Measurements from ENCODE around the gene CDK5RAP2. TPM values are rescaled to one million over a fixed set of nuclear protein-coding genes. Genes with fewer than 3 reads are reported as not detected.
A peak's percentile ranks its signal among the peaks of the same experiment; 100 is the strongest.

Gene CDK5RAP2
- polyA plus RNA-seq, 4 donors = 15.7 to 49.3 (median 18.9) TPM

DNA sequence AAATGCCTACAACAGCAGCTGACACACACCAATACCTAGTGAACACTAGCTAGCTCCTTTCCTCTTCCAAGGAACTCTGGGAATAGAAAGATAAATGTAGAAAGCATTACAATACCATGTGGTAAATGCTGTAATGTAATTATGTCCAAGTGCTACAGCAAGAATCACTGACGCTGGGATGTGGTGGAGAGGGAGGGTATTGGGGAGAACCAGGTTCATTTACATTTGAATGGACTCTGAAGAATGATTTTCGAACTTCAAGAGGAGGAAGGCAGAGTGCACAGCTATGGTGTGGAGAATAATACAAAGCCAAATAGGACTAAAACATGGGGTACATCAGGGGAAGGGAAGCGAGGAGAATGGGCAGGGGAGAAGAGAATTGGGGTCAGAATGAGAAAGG lies 158.0 kb downstream of the CDK5RAP2 start:
- Histone ChIP-seq H3K36me3 (ENCODE audit: control insufficient read depth in 3 of 3, insufficient read depth in 2 of 3, low read depth in 1 of 3, low read length in 3 of 3) (peaks cover 3 to 28% (median 15%) of the 10 kb centered on the region in 3 donors), H3K27ac (ENCODE audit: low read depth in 1 of 3, low read length in 2 of 3) (no peak overlapping the region), H3K4me3 (ENCODE audit: low read depth in 1 of 3, low read length in 3 of 3) (no peak overlapping the region), H3K4me1 (ENCODE audit: control insufficient read depth in 3 of 3, insufficient read depth in 2 of 3, low read depth in 1 of 3, low read length in 2 of 3) (no peaks in the 10 kb centered on the region), H3K27me3 (ENCODE audit: control insufficient read depth in 3 of 3, insufficient read depth in 3 of 3, low read length in 3 of 3) (no peaks in the 10 kb centered on the region), H3K9me3 (ENCODE audit: control insufficient read depth in 2 of 2, insufficient read depth in 1 of 2, low read depth in 1 of 2, low read length in 1 of 2) (no peaks in the 10 kb centered on the region)
- 95 to 99% (median 98%) methylated on average over 3 of the region's 3 CpGs for WGBS, 3 donors
- DNase-seq (no peak), FAIRE-seq (no peak)

DNA sequence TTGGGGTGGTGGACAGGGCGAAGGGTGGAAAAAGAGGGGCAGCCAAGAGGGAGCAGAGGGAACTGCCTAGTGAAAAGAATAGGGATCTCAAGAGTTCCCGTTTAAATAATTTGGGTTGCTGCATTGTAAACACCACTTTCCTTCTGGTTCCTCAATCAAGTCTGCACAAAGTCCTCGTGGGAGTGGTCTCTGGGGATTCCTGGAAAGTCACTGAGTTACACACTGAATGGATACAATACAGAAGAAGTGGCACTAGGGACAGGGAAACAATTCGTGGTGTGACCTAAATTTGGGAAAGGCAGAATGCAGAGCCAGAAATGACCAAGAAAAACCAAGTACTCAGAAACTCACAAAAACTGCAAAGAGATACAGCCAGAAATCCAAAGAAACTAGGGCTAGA lies 161.7 kb downstream of the CDK5RAP2 start:
- 48 to 71% (median 67%) methylated on average over 4 of the region's 4 CpGs for WGBS, 3 donors
- H3K4me3 ChIP-seq (ENCODE audit: low read depth in 1 of 3, low read length in 3 of 3) = no peak overlapping the region
- no peaks in the 10 kb centered on the region for H3K4me1 ChIP-seq (ENCODE audit: control insufficient read depth in 3 of 3, insufficient read depth in 2 of 3, low read depth in 1 of 3, low read length in 2 of 3)
- H3K9me3 ChIP-seq (ENCODE audit: control insufficient read depth in 2 of 2, insufficient read depth in 1 of 2, low read depth in 1 of 2, low read length in 1 of 2) = no peaks in the 10 kb centered on the region
- no peak for DNase-seq
- peaks cover 0 to 31% (median 10%) of the 10 kb centered on the region in 3 donors for H3K36me3 ChIP-seq (ENCODE audit: control insufficient read depth in 3 of 3, insufficient read depth in 2 of 3, low read depth in 1 of 3, low read length in 3 of 3)
- no peak for FAIRE-seq
- H3K27me3 ChIP-seq (ENCODE audit: control insufficient read depth in 3 of 3, insufficient read depth in 3 of 3, low read length in 3 of 3) = no peaks in the 10 kb centered on the region
- no peak overlapping the region for H3K27ac ChIP-seq (ENCODE audit: low read depth in 1 of 3, low read length in 2 of 3)

GRCh38 chr9:120416781-120417427 lies 163.1 kb downstream of the CDK5RAP2 start:
- Histone ChIP-seq H3K9me3 (ENCODE audit: control insufficient read depth in 2 of 2, insufficient read depth in 1 of 2, low read depth in 1 of 2, low read length in 1 of 2) (no peaks in the 10 kb centered on the region), H3K27me3 (ENCODE audit: control insufficient read depth in 3 of 3, insufficient read depth in 3 of 3, low read length in 3 of 3) (no peaks in the 10 kb centered on the region), H3K36me3 (ENCODE audit: control insufficient read depth in 3 of 3, insufficient read depth in 2 of 3, low read depth in 1 of 3, low read length in 3 of 3) (peaks cover 0 to 34% (median 5%) of the 10 kb centered on the region in 3 donors), H3K4me3 (ENCODE audit: low read depth in 1 of 3, low read length in 3 of 3) (no peak overlapping the region), H3K27ac (ENCODE audit: low read depth in 1 of 3, low read length in 2 of 3) (no peak overlapping the region), H3K4me1 (ENCODE audit: control insufficient read depth in 3 of 3, insufficient read depth in 2 of 3, low read depth in 1 of 3, low read length in 2 of 3) (peaks cover 0 to 14% (median 0%) of the 10 kb centered on the region in 3 donors)
- 92 to 97% (median 96%) methylated on average over 19 of the region's 19 CpGs for WGBS, 3 donors
- DNase-seq (no peak), FAIRE-seq (no peak)

DNA sequence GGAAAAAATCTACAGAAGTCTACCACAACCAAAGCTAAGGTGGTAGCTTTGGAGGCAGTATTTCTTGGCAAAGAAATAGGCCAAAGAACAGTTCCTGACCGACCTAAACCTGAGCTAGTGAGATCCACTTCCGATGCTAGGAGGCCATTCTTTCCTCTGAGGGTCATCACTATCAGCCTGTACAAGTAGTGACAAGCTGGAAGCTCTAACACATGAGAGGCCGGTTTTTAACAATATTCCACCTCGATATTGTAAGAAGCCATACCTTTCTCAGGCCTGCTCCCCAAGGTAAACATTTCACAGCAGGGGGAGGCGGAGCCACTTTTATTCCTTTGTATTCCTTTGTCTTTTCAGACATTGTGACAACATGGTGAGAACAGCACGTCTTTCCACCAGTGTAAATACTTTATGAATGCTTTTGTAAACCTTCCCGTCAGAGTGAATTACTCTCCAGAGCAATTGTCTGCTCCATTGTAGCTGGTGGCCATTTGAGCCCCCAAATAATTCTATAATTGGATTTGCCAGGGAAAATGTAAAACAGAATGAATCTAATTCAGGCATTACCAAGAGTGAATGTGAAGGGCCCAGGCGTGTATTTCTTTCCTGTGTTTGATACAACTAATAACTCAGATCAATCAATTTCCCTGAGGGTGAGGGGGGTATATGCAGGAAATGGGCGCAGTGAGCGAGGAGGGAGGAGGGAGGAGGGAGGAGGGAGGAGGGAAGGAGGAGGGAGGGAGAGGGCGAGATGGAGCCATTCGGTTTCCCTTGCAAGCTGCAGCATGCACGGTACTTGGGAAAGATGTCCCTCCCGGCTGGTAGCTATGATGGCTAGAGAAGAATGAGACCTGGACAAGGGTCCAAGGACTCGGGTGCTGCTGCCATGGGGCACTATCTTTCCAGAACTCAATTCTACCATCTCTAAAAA lies 166.6 kb downstream of the CDK5RAP2 start:
- Histone ChIP-seq H3K4me3 (ENCODE audit: low read depth in 1 of 3, low read length in 3 of 3) (no peak overlapping the region), H3K27me3 (ENCODE audit: control insufficient read depth in 3 of 3, insufficient read depth in 3 of 3, low read length in 3 of 3) (no peaks in the 10 kb centered on the region), H3K9me3 (ENCODE audit: control insufficient read depth in 2 of 2, insufficient read depth in 1 of 2, low read depth in 1 of 2, low read length in 1 of 2) (no peaks in the 10 kb centered on the region), H3K4me1 (ENCODE audit: control insufficient read depth in 3 of 3, insufficient read depth in 2 of 3, low read depth in 1 of 3, low read length in 2 of 3) (peaks cover 0 to 18% (median 0%) of the 10 kb centered on the region in 3 donors), H3K36me3 (ENCODE audit: control insufficient read depth in 3 of 3, insufficient read depth in 2 of 3, low read depth in 1 of 3, low read length in 3 of 3) (peaks cover 5 to 41% (median 7%) of the 10 kb centered on the region in 3 donors), H3K27ac (ENCODE audit: low read depth in 1 of 3, low read length in 2 of 3) (peak overlapping the region in 1 of 3 donors; percentile 82)
- 91 to 93% (median 91%) methylated on average over 15 of the region's 15 CpGs for WGBS, 3 donors
- FAIRE-seq (no peak), DNase-seq (no peak)

DNA sequence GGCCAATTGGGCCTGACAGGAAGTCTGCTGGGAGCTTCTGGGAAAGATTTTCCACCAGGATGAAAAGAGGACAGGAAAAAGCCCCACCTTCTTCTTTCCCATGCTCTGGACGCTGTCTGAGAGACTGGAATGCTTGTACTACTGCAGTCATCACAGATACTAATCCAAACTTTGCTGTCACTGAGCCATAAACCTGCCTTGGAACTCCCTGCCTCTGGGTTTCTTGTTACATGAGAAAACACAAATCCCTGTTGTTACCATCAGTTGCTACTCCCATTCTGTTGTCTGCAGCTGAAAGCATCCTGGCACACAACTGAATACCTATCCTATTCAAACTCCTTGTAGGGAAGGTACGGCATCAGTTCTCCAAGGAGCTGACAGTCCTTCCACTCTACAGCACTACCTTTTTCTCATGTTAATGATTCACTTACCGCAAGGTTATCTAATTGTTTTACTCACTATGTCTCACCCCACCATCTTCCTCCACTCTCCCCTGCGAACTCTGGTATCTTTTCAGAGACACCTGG lies 167.5 kb downstream of the CDK5RAP2 start:
- peaks cover 0 to 18% (median 0%) of the 10 kb centered on the region in 3 donors for H3K4me1 ChIP-seq (ENCODE audit: control insufficient read depth in 3 of 3, insufficient read depth in 2 of 3, low read depth in 1 of 3, low read length in 2 of 3)
- peaks cover 6 to 45% (median 7%) of the 10 kb centered on the region in 3 donors for H3K36me3 ChIP-seq (ENCODE audit: control insufficient read depth in 3 of 3, insufficient read depth in 2 of 3, low read depth in 1 of 3, low read length in 3 of 3)
- FAIRE-seq = no peak
- WGBS, 3 donors = 81 to 91% (median 86%) methylated on average over 4 of the region's 4 CpGs
- H3K27ac ChIP-seq (ENCODE audit: low read depth in 1 of 3, low read length in 2 of 3) = peak overlapping the region in 1 of 3 donors; percentile 82
- no peak overlapping the region for H3K4me3 ChIP-seq (ENCODE audit: low read depth in 1 of 3, low read length in 3 of 3)
- peak in 1 of 2 donors; percentile 47 for DNase-seq
- H3K9me3 ChIP-seq (ENCODE audit: control insufficient read depth in 2 of 2, insufficient read depth in 1 of 2, low read depth in 1 of 2, low read length in 1 of 2) = no peaks in the 10 kb centered on the region
- no peaks in the 10 kb centered on the region for H3K27me3 ChIP-seq (ENCODE audit: control insufficient read depth in 3 of 3, insufficient read depth in 3 of 3, low read length in 3 of 3)

DNA sequence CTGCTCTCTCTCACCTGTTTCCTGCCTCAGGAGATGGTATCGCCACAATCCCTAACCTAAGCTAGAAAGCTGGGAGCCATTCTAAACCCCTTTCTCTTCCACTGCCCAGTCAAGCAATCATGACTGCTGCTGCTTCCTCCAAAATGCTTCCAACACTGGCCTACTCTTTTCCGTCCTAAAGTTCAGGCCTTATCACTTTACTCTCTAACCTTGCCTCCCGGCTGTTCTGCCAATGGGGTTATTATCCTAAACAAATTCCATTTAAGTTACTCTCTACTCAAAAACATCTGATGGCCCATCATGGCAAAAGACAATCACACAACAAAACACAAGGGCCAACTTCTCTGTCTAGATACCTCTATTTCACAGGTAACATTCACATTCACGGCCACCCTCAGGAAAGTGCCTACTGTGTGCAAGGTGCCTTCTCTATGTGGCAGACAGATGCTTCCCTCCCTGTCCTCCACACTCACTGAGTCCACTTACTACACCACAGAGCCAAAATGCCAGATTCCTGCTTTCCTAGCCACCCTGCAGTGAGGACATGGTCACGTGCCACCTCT lies 168.0 kb downstream of the CDK5RAP2 start:
- peak overlapping the region in 1 of 3 donors; percentile 82 for H3K27ac ChIP-seq (ENCODE audit: low read depth in 1 of 3, low read length in 2 of 3)
- FAIRE-seq = no peak
- H3K9me3 ChIP-seq (ENCODE audit: control insufficient read depth in 2 of 2, insufficient read depth in 1 of 2, low read depth in 1 of 2, low read length in 1 of 2) = no peaks in the 10 kb centered on the region
- no peak overlapping the region for H3K4me3 ChIP-seq (ENCODE audit: low read depth in 1 of 3, low read length in 3 of 3)
- DNase-seq = no peak
- 82 to 85% (median 85%) methylated on average over 5 of the region's 5 CpGs for WGBS, 3 donors
- H3K36me3 ChIP-seq (ENCODE audit: control insufficient read depth in 3 of 3, insufficient read depth in 2 of 3, low read depth in 1 of 3, low read length in 3 of 3) = peaks cover 6 to 44% (median 7%) of the 10 kb centered on the region in 3 donors
- no peaks in the 10 kb centered on the region for H3K27me3 ChIP-seq (ENCODE audit: control insufficient read depth in 3 of 3, insufficient read depth in 3 of 3, low read length in 3 of 3)
- peaks cover 0 to 18% (median 0%) of the 10 kb centered on the region in 3 donors for H3K4me1 ChIP-seq (ENCODE audit: control insufficient read depth in 3 of 3, insufficient read depth in 2 of 3, low read depth in 1 of 3, low read length in 2 of 3)

DNA sequence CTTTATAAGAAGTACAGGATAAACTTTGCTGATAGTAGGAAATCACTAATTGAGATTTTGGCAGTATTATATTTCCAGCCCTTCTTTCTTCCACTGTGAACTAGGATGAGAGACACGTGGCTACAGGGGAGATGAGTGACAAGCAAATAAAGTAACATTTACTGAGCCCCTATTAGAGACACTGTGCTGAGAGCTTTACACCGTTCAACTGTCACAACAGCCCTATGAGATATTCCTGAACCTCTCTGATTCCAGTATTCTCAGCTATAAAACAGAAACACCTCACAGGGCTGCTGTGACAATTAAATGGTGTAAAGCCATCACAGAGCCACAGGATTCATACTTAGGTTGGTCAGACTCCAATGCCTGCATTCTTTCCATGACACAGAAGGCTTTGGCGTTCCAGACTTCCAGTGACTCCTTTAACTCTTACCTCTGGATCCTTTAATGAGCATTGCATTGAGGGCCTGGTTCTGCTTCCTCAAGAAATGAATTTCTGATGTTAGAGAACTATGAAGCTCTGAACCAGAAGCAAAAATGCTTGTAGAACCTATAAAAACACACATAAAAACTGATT lies 169.0 kb downstream of the CDK5RAP2 start:
- H3K36me3 ChIP-seq (ENCODE audit: control insufficient read depth in 3 of 3, insufficient read depth in 2 of 3, low read depth in 1 of 3, low read length in 3 of 3) = peaks cover 7 to 51% (median 9%) of the 10 kb centered on the region in 3 donors
- no peak for FAIRE-seq
- DNase-seq = no peak
- peaks cover 0 to 18% (median 0%) of the 10 kb centered on the region in 3 donors for H3K4me1 ChIP-seq (ENCODE audit: control insufficient read depth in 3 of 3, insufficient read depth in 2 of 3, low read depth in 1 of 3, low read length in 2 of 3)
- H3K9me3 ChIP-seq (ENCODE audit: control insufficient read depth in 2 of 2, insufficient read depth in 1 of 2, low read depth in 1 of 2, low read length in 1 of 2) = no peaks in the 10 kb centered on the region
- H3K4me3 ChIP-seq (ENCODE audit: low read depth in 1 of 3, low read length in 3 of 3) = no peak overlapping the region
- 79 to 91% (median 87%) methylated on average over 3 of the region's 3 CpGs for WGBS, 3 donors
- H3K27me3 ChIP-seq (ENCODE audit: control insufficient read depth in 3 of 3, insufficient read depth in 3 of 3, low read length in 3 of 3) = no peaks in the 10 kb centered on the region
- H3K27ac ChIP-seq (ENCODE audit: low read depth in 1 of 3, low read length in 2 of 3) = no peak overlapping the region
